GM23338 (cell line): ENCODE measurements around the gene LPP. TPM values are rescaled to one million over a fixed set of nuclear protein-coding genes. Genes with fewer than 3 reads are reported as not detected.

Experiments used
- ATAC-seq: fragments of 200-7000 bp; cut with Tn5 transposase; 3 replicates; pipeline ENCODE4 v1.9.1; 2020
- DNase-seq: peaks from one replicate; pipeline ENCODE4 v3.0.0-alpha.2; 2015; ENCODE audit warnings: low spot score
- H2AFZ ChIP-seq: fragments of 200-600 bp; sonication (generic); 2 replicates; pipeline ENCODE4 v1.8.0; 2016; ENCODE audit warnings: antibody characterized with exemption, mild to moderate bottlenecking, moderate library complexity
- H3F3A ChIP-seq: fragments of 200-600 bp; sonication (generic); replicated peaks from 2 replicates; pipeline ENCODE4 v1.8.0; 2017; ENCODE audit warnings: antibody characterized with exemption, mixed run types, low read depth
- H3K27ac ChIP-seq: fragments of 200-600 bp; sonication (generic); 2 replicates; pipeline ENCODE4 v1.6.1; 2016; ENCODE audit warnings: low read depth
- H3K27me3 ChIP-seq: fragments of 200-600 bp; sonication (generic); 2 replicates; pipeline ENCODE4 v1.8.0; 2016; ENCODE audit warnings: mild to moderate bottlenecking, mixed run types, moderate library complexity; ENCODE audit not compliant: insufficient read depth
- H3K36me3 ChIP-seq: fragments of 200-600 bp; sonication (generic); 2 replicates; pipeline ENCODE4 v1.8.0; 2016; ENCODE audit warnings: mild to moderate bottlenecking; ENCODE audit not compliant: insufficient read depth
- H3K4me1 ChIP-seq: fragments of 200-600 bp; sonication (generic); 2 replicates; pipeline ENCODE4 v1.8.0; 2016; ENCODE audit warnings: mild to moderate bottlenecking, moderate library complexity; ENCODE audit not compliant: insufficient read depth
- H3K4me2 ChIP-seq: fragments of 200-600 bp; sonication (generic); 2 replicates; pipeline ENCODE4 v1.7.1; 2017; ENCODE audit warnings: mixed run types
- H3K4me3 ChIP-seq: fragments of 200-600 bp; sonication (generic); 2 replicates; pipeline ENCODE4 v1.6.1; 2016; ENCODE audit warnings: mixed run types
- H3K79me2 ChIP-seq: fragments of 200-600 bp; sonication (generic); replicated peaks from 2 replicates; pipeline ENCODE4 v1.8.0; 2017; ENCODE audit warnings: mild to moderate bottlenecking; ENCODE audit not compliant: insufficient read depth
- H3K9me2 ChIP-seq: fragments of 200-600 bp; sonication (generic); 2 replicates; pipeline ENCODE4 v1.8.0; 2017; ENCODE audit not compliant: insufficient read depth
- H4K20me1 ChIP-seq: fragments of 200-600 bp; sonication (generic); replicated peaks from 2 replicates; pipeline ENCODE4 v1.8.0; 2017; ENCODE audit warnings: mild to moderate bottlenecking; ENCODE audit not compliant: insufficient read depth
- H3K27ac Mint-ChIP-seq: 2 replicates; pipeline ENCODE4 v1.8.0; 2020; ENCODE audit warnings: inconsistent platforms, mild to moderate bottlenecking, moderate library complexity, mixed read lengths
- H3K27me3 Mint-ChIP-seq: 3 replicates; pipeline ENCODE4 v1.8.0; 2022; ENCODE audit warnings: low read depth, mild to moderate bottlenecking, moderate library complexity, mixed read lengths, inconsistent platforms; ENCODE audit not compliant: insufficient read depth, poor library complexity
- H3K36me3 Mint-ChIP-seq: 3 replicates; pipeline ENCODE4 v1.8.0; 2021; ENCODE audit warnings: low read depth, mild to moderate bottlenecking, inconsistent platforms, moderate library complexity, mixed read lengths
- H3K4me1 Mint-ChIP-seq: 3 replicates; pipeline ENCODE4 v1.8.0; 2020; ENCODE audit warnings: mild to moderate bottlenecking, inconsistent platforms, mixed read lengths
- H3K4me3 Mint-ChIP-seq: 3 replicates; pipeline ENCODE4 v1.8.0; 2021; ENCODE audit warnings: moderate library complexity, mild to moderate bottlenecking, inconsistent platforms, mixed read lengths
- H3K9me3 Mint-ChIP-seq: 3 replicates; pipeline ENCODE4 v1.8.0; 2020; ENCODE audit warnings: moderate library complexity, mild to moderate bottlenecking, inconsistent platforms, mixed read lengths
- CREB1 ChIP-seq: fragments of 250-450 bp; sonication (Bioruptor Pico); IDR thresholded peaks from 2 replicates; pipeline ENCODE4 v1.5.0; 2020; ENCODE audit warnings: low read depth, mild to moderate bottlenecking, moderate library complexity
- EZH2 ChIP-seq: fragments of 200-600 bp; sonication (generic); IDR thresholded peaks from one replicate; pipeline ENCODE4 v1.8.0; 2017; ENCODE audit warnings: antibody characterized with exemption, mild to moderate bottlenecking, low read depth; ENCODE audit not compliant: unreplicated experiment
- EZH2phosphoT487 ChIP-seq: fragments of 200-600 bp; sonication (generic); IDR thresholded peaks from one replicate; pipeline ENCODE4 v1.8.1; 2018; ENCODE audit warnings: antibody characterized with exemption; ENCODE audit not compliant: unreplicated experiment
- JUNB ChIP-seq: IDR thresholded peaks from one replicate; pipeline ENCODE4 v1.6.1; 2016; ENCODE audit warnings: antibody characterized with exemption; ENCODE audit not compliant: unreplicated experiment
- POLR2AphosphoS5 ChIP-seq: IDR thresholded peaks from 2 replicates; pipeline ENCODE4 v1.6.1; 2016; ENCODE audit warnings: antibody characterized with exemption, low read depth
- REST ChIP-seq: IDR thresholded peaks from one replicate; pipeline ENCODE4 v1.6.1; 2018; ENCODE audit warnings: antibody characterized with exemption; ENCODE audit not compliant: unreplicated experiment
- ZNF114 ChIP-seq: fragments of 250-450 bp; sonication (Bioruptor Pico); IDR thresholded peaks from 2 replicates; pipeline ENCODE4 v1.5.0; 2020; ENCODE audit warnings: mild to moderate bottlenecking, moderate library complexity
- ZNF331 ChIP-seq: fragments of 250-450 bp; sonication (Bioruptor Pico); IDR thresholded peaks from 2 replicates; pipeline ENCODE4 v1.5.0; 2020; ENCODE audit warnings: low read depth, mild to moderate bottlenecking, moderate library complexity
- ZNF462 ChIP-seq: fragments of 250-450 bp; sonication (Bioruptor Pico); IDR thresholded peaks from 2 replicates; pipeline ENCODE4 v1.5.0; 2020; ENCODE audit warnings: mild to moderate bottlenecking, moderate library complexity
- polyA plus RNA-seq: library from polyadenylated mRNA; unstranded; fragments of >200 nt; fragmentation: Nextera tagmentation; extraction: Ambion mirVana; gene quantifications from 2 replicates; pipeline ENCODE4 v1.2.1, GENCODE V29; 2016
- total RNA-seq: library from RNA; depleted of rRNA; stranded (reverse); fragments of >200 nt; shearing (Covaris generic); gene quantifications from 2 replicates; pipeline ENCODE4 v1.2.3, GENCODE V29; 2014

The LPP gene
- total and polyA plus RNA-seq, 2 experiments from 2014 or later = 23.0 to 35.2 TPM

- Histone ChIP-seq H3K4me2 (no peak overlapping the region), H3K27me3 (no peaks in the 10 kb centered on the region), H3K4me3 (no peak overlapping the region), H3K4me1 (no peaks in the 10 kb centered on the region), H3K9me2 (no peaks in the 10 kb centered on the region; the same call in 1 of the 2 replicates), H4K20me1 (no peaks in the 10 kb centered on the region), H3F3A (no peaks in the 10 kb centered on the region), H3K27ac (no peak overlapping the region), H2AFZ (no peak overlapping the region), H3K79me2 (no peaks in the 10 kb centered on the region), H3K36me3 (no peaks in the 10 kb centered on the region)
- Mint-ChIP-seq H3K36me3 (no peaks in the 10 kb centered on the region), H3K4me3 (no peak overlapping the region), H3K27ac (no peak overlapping the region), H3K9me3 (no peaks in the 10 kb centered on the region), H3K4me1 (no peaks in the 10 kb centered on the region), H3K27me3 (no peaks in the 10 kb centered on the region)
- ATAC-seq = no peak
- no peak for TF ChIP-seq ZNF462 (CRISPR knock-in tag)
- no peak for TF ChIP-seq REST
- TF ChIP-seq POLR2AphosphoS5 = no peak
- no peak for TF ChIP-seq ZNF114 (CRISPR knock-in tag)
- TF ChIP-seq EZH2phosphoT487 = no peak
- TF ChIP-seq EZH2 = no peak
- no peak for TF ChIP-seq JUNB
- TF ChIP-seq CREB1 (CRISPR knock-in tag) = no peak
- TF ChIP-seq ZNF331 (CRISPR knock-in tag) = no peak
- no peak for DNase-seq
These were observed 408.2 kb downstream of the LPP start for GRCh38 chr3:188562144-188562543.
